ENCODE results near the gene KREMEN2.

DNA sequence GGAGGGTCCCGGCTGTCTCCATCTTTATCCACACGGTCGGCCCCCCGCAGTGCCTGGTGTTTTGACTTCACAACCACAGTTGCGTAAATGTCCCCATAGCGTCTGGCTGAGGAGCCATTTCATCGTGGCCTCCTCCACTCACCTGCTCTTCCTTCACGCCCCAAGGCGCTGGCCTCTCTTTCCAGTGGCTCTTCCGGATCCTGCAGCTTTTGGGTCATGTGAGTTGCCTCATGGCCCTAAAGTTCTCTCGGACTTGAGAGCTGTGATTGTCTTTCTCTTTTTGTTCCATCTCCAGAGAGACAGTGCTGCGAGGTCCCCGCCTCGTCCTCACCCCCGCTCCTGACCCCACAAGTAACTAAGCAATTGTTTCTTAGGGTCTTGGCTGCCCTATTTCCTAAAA is 29.6 kb upstream of the KREMEN2 start:
- TF ChIP-seq, protein P1, sequence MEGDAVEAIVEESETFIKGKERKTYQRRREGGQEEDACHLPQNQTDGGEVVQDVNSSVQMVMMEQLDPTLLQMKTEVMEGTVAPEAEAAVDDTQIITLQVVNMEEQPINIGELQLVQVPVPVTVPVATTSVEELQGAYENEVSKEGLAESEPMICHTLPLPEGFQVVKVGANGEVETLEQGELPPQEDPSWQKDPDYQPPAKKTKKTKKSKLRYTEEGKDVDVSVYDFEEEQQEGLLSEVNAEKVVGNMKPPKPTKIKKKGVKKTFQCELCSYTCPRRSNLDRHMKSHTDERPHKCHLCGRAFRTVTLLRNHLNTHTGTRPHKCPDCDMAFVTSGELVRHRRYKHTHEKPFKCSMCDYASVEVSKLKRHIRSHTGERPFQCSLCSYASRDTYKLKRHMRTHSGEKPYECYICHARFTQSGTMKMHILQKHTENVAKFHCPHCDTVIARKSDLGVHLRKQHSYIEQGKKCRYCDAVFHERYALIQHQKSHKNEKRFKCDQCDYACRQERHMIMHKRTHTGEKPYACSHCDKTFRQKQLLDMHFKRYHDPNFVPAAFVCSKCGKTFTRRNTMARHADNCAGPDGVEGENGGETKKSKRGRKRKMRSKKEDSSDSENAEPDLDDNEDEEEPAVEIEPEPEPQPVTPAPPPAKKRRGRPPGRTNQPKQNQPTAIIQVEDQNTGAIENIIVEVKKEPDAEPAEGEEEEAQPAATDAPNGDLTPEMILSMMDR (conservative IDR thresholded peaks at IDR 0.05; ENCODE audit: low read length) = no peak
- no peak for TF ChIP-seq EZH2phosphoT487 (IDR thresholded peaks at IDR 0.05; ENCODE audit: borderline replicate concordance)
